GM10266 (cell line): ENCODE data around the gene CHD1.

Experiments used
- DNase-seq: peaks from one replicate; pipeline ENCODE4 v3.0.0; 2012; ENCODE audit errors: extremely low spot score
- TF ChIP-seq, protein P1 (sequence below): IDR thresholded peaks from 2 replicates; pipeline ENCODE4 v1.5.1; 2012; ENCODE audit warnings: mild to moderate bottlenecking, low read depth; ENCODE audit not compliant: control insufficient read depth, insufficient read depth; ENCODE audit errors: missing control alignments

Gene CHD1

DNA sequence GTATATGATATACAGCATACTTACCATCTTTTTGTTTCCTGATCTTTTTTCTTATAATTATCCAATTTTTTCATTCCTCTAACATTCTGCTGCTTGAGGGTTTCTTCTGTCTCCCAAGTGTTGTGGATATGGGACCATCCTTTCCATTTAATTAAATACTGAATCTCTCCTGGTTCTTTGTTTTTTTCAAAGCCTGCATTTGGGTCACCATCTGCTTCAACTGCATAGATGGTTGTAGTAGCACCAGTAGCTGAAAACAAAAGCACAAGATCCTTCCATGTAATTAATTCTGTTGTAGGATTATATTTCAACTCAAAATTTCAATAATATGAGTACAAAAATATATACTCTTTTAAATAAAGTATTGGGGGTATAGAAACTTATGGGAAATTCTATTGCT is 29.4 kb downstream of the CHD1 start:
- TF ChIP-seq, protein P1, sequence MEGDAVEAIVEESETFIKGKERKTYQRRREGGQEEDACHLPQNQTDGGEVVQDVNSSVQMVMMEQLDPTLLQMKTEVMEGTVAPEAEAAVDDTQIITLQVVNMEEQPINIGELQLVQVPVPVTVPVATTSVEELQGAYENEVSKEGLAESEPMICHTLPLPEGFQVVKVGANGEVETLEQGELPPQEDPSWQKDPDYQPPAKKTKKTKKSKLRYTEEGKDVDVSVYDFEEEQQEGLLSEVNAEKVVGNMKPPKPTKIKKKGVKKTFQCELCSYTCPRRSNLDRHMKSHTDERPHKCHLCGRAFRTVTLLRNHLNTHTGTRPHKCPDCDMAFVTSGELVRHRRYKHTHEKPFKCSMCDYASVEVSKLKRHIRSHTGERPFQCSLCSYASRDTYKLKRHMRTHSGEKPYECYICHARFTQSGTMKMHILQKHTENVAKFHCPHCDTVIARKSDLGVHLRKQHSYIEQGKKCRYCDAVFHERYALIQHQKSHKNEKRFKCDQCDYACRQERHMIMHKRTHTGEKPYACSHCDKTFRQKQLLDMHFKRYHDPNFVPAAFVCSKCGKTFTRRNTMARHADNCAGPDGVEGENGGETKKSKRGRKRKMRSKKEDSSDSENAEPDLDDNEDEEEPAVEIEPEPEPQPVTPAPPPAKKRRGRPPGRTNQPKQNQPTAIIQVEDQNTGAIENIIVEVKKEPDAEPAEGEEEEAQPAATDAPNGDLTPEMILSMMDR = no peak
- no peak for DNase-seq

DNA sequence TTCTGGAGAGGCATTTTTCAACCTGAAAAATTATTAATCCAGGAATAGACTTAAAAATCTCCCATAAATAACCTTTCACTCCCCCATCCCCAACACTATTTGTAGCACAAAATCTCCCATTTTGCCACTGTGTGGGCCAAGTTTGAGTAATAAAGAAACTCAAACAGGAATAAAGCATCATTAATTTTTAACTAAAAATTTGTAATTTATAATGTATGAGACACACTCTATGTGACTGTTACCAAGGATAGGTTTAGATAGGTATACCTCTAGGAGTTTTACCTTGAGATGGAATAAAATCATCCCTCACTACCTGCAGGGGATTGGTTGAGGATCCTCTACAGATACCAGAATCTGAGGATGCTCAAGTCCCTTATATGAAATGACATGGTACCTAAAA is 30.1 kb downstream of the CHD1 start:
- TF ChIP-seq, protein P1 = no peak
- DNase-seq = no peak

DNA sequence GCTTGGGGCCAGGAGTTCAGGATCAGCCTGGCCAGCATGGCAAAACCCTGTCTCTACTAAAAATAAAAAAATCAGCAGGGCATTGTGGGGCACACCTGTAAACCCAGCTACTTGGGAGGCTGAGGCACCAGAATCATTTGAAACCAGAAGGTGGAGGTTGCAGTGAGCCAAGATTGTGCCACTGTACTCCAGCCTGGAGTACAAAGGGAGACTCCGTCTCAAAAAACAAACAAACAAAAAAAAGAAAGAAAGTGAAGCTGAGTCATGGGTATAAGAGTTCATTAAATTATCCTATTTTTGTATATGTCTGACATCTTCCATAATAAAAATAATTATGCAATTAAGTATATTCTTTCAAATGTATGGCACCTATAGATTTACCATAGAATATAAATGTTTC is 37.2 kb downstream of the CHD1 start:
- TF ChIP-seq, protein P1 = no peak
- DNase-seq = no peak

DNA sequence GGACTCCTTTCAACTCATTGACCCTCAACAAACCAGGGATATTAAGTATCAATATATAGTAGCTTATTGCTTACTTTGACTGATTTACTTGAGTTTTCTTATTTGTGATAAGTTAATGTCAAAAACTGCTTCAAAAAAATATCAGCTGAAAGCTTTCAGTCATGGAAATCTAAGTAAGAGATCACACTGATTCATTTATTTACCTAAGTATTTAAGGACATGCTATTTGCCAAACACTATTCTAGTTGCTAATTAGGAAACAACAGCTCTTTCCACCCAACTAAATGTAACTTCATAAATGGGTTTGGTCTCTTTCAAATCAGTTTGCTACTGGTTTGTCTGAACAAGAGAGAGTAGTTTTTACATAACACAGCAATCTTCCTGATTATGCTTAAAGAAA is 48.2 kb downstream of the CHD1 start:
- no peak for DNase-seq
- TF ChIP-seq, protein P1 = no peak

DNA sequence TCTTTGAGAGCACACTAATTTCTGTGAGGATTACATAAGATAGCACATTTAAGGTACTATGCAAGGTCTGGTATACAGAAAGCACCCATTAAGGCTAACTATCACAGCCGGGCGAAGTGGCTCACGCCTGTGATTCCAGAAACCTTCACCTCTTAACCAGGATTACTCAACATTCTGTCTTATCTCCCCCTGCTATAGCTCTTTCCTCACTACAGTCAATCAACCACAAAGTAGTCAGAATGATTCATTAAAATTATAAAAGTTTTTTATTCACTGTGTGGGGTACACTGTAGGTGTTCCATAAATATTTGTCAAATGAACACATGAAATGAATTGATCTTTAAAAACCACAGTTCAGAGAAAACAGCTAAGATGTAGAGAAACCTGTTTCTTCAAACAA is 48.7 kb downstream of the CHD1 start:
- DNase-seq = no peak
- TF ChIP-seq, protein P1 = no peak

DNA sequence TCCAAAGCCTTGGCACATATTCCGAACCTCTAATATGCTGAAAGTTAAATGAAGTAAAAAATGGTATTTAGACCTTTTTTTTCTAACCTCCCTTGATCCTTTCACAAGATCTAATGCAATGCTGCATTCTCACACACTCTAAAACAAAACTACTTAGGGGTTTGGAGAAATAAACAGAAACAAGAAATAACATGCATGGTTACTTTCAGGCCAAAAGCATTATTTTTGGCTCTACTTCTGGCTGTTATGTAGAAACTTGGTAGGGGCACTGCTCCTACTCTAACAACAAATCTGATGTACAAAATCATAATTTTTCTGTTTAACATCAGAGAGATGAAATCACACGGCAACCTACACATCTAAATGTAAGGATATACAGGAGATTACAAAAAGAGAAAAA is 51.2 kb downstream of the CHD1 start:
- DNase-seq = no peak
- TF ChIP-seq, protein P1 = no peak

DNA sequence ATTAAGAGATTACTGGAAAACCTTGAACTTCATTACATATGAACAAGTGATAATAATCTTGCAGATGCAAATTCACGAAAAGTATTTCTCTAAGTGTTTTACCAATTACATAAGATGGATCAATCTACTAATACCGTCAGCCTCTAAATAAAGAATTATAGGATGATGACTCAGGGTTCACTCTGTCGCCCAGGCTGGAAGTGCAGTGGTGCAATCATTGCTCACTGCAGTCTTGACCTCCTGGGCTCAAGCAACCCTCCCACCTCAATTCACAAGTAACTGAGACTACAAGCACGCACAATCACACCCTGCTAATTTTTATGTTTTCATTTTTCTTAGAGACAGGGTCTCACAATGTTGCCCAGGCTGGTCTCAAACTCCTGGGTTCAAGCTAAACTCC is 56.1 kb downstream of the CHD1 start:
- DNase-seq = no peak

More for the DNA sequence above, 56.1 kb downstream of the CHD1 start:
- TF ChIP-seq, protein P1 = no peak
